Trophoblast cell (in vitro differentiated cells and primary cell): ENCODE results near the gene DNAL1.

Experiments used
- DNase-seq, 2 donors: peaks; one replicate each; pipeline ENCODE4 v3.0.0-alpha.2; 2016
- H2AFZ ChIP-seq: 2 replicates; pipeline ENCODE4 v1.6.1; 2013; ENCODE audit warnings: low read length, moderate library complexity, mild to moderate bottlenecking; ENCODE audit not compliant: insufficient read depth, poor library complexity
- H2AK5ac ChIP-seq: 2 replicates; pipeline ENCODE4 v1.6.1; 2013; ENCODE audit warnings: mild to moderate bottlenecking, low read length
- H2BK120ac ChIP-seq: 2 replicates; pipeline ENCODE4 v1.6.1; 2013; ENCODE audit warnings: low read length, mild to moderate bottlenecking, moderate library complexity; ENCODE audit not compliant: insufficient read depth, poor library complexity
- H2BK12ac ChIP-seq: 2 replicates; pipeline ENCODE4 v1.6.1; 2013; ENCODE audit warnings: mild to moderate bottlenecking, low read length, moderate library complexity
- H2BK5ac ChIP-seq: 2 replicates; pipeline ENCODE4 v1.6.1; 2013; ENCODE audit warnings: low read length, low read depth, moderate library complexity, mild to moderate bottlenecking; ENCODE audit not compliant: poor library complexity
- H3K14ac ChIP-seq: 2 replicates; pipeline ENCODE4 v1.6.1; 2013; ENCODE audit warnings: mild to moderate bottlenecking, low read length
- H3K18ac ChIP-seq: 2 replicates; pipeline ENCODE4 v1.6.1; 2013; ENCODE audit warnings: mild to moderate bottlenecking, low read length
- H3K23ac ChIP-seq: 2 replicates; pipeline ENCODE4 v1.6.1; 2013; ENCODE audit warnings: low read length
- H3K27ac ChIP-seq: 2 replicates; pipeline ENCODE4 v1.5.1; 2013; ENCODE audit warnings: low read depth, mild to moderate bottlenecking, inconsistent platforms, low read length, moderate library complexity
- H3K27me3 ChIP-seq: 2 replicates; pipeline ENCODE4 v1.6.1; 2013; ENCODE audit warnings: inconsistent platforms, mild to moderate bottlenecking, low read length, moderate library complexity; ENCODE audit not compliant: insufficient read depth
- H3K36me3 ChIP-seq, 2 experiments: 1 replicate in 1 of 2; 2 replicates in 1 of 2; pipeline ENCODE4 v1.6.1; 2013; ENCODE audit warnings: low read length in 2 of 2, mild to moderate bottlenecking in 2 of 2, moderate library complexity in 1 of 2; ENCODE audit not compliant: insufficient read depth in 2 of 2, control insufficient read depth in 1 of 2
- H3K4ac ChIP-seq: 2 replicates; pipeline ENCODE4 v1.6.1; 2013; ENCODE audit warnings: low read depth, mild to moderate bottlenecking, low read length, moderate library complexity
- H3K4me1 ChIP-seq, 2 experiments: 1 replicate in 1 of 2; 2 replicates in 1 of 2; pipeline ENCODE4 v1.6.1; 2013; ENCODE audit warnings: low read length in 2 of 2, mild to moderate bottlenecking in 2 of 2, moderate library complexity in 1 of 2; ENCODE audit not compliant: insufficient read depth in 2 of 2, control insufficient read depth in 1 of 2
- H3K4me2 ChIP-seq: 2 replicates; pipeline ENCODE4 v1.6.1; 2013; ENCODE audit warnings: inconsistent platforms, mild to moderate bottlenecking, low read length, moderate library complexity
- H3K4me3 ChIP-seq: 2 replicates; pipeline ENCODE4 v1.5.1; 2013; ENCODE audit warnings: mild to moderate bottlenecking, low read depth, low read length, inconsistent platforms
- H3K79me1 ChIP-seq: one replicate; pipeline ENCODE4 v1.6.1; 2013; ENCODE audit warnings: low read length
- H3K79me2 ChIP-seq: 2 replicates; pipeline ENCODE4 v1.6.1; 2013; ENCODE audit warnings: low read length, mild to moderate bottlenecking; ENCODE audit not compliant: control insufficient read depth, insufficient read depth, poor library complexity
- H3K9ac ChIP-seq: 2 replicates; pipeline ENCODE4 v1.6.1; 2013; ENCODE audit warnings: mild to moderate bottlenecking, low read length
- H3K9me3 ChIP-seq: 2 replicates; pipeline ENCODE4 v1.6.1; 2013; ENCODE audit warnings: low read depth, mild to moderate bottlenecking, control low read depth, inconsistent platforms, low read length; ENCODE audit not compliant: insufficient read depth
- H4K12ac ChIP-seq: 2 replicates; pipeline ENCODE4 v1.6.1; 2013; ENCODE audit warnings: low read depth, mild to moderate bottlenecking, low read length, moderate library complexity
- H4K8ac ChIP-seq: 2 replicates; pipeline ENCODE4 v1.6.1; 2013; ENCODE audit warnings: low read depth, mild to moderate bottlenecking, low read length, moderate library complexity
- H4K91ac ChIP-seq: one replicate; pipeline ENCODE4 v1.6.1; 2013; ENCODE audit warnings: low read depth, mild to moderate bottlenecking, low read length, moderate library complexity
- WGBS: extraction: QIAGEN DNeasy Blood & Tissue Kit; methylation state at CpG from one replicate; pipeline ENCODE4 v1.1.7; 2013; ENCODE audit warnings: missing lambda C conversion rate; ENCODE audit not compliant: insufficient read length, insufficient coverage; ENCODE audit errors: extremely low coverage; 5-methylcytosine and 5-hydroxymethylcytosine counted together

DNAL1 gene

DNA sequence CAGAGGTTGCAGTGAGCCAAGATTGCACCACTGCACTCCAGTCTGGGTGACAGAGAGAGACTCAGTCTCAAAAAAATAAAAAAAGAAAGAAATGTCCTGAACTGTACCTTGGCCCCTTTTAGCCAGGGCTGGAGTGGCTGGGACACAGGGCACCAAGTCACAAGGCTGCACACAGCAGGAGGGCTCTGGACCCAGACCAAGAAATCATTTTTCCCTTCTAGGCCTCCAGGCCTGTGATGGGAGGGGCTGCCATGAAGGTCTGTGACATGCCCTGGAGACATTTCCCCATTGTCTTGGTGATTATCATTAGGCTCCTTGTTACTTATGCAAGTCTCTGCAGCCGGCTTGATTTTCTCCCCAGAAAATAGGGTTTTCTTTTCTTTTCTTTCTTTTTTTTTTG is 37.5 kb upstream of the DNAL1 start:
- Histone ChIP-seq H2AFZ (no peak overlapping the region), H3K27ac (no peak overlapping the region), H2BK120ac (no peak overlapping the region), H3K4ac (no peak overlapping the region), H2BK5ac (no peak overlapping the region), H3K23ac (no peak overlapping the region), H2BK12ac (no peak overlapping the region), H3K9ac (no peak overlapping the region), H4K8ac (no peak overlapping the region), H3K4me2 (no peak overlapping the region), H3K14ac (no peak overlapping the region), H2AK5ac (no peak overlapping the region), H3K9me3 (peaks cover 2% of the 10 kb centered on the region), H3K79me1 (no peaks in the 10 kb centered on the region), H4K12ac (no peak overlapping the region), H3K27me3 (no peaks in the 10 kb centered on the region), H3K18ac (no peak overlapping the region), H3K79me2 (no peaks in the 10 kb centered on the region), H3K4me3 (no peak overlapping the region), H3K4me1 (no peaks in the 10 kb centered on the region), H3K36me3 (no peaks in the 10 kb centered on the region), H4K91ac (no peak overlapping the region)
- WGBS: no CpG with 5 or more reads among the region's 1 CpG
- DNase-seq: no peak

DNA sequence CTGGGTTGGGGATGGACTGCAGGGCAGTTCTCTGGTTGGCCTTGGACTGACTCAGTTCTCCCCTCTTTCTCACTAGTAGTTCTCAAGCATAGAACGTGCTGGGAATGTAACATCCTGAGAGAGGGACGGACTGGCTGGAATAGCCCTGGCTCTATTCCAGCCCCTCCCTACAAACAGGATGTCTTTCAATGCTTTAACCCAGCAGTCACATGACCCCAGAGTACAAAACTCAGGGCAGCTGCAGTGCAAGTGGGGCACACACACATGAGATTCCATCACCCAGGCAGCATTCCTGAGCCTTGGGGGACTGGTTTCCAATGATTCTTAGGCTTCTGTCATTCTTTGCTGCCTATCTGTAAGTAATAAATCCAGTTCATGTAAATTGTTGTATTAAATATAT is 34.1 kb upstream of the DNAL1 start:
- DNase-seq: no peak
- H2BK12ac ChIP-seq: no peak overlapping the region
- H3K4me3 ChIP-seq: no peak overlapping the region
- H3K4me1 ChIP-seq: no peaks in the 10 kb centered on the region
- H3K27ac ChIP-seq: no peak overlapping the region
- H3K79me2 ChIP-seq: peaks cover 3% of the 10 kb centered on the region
- no peak overlapping the region for H3K4me2 ChIP-seq
- H2BK5ac ChIP-seq: no peak overlapping the region
- no peak overlapping the region for H4K91ac ChIP-seq
- H4K12ac ChIP-seq: no peak overlapping the region
- peaks cover 2% of the 10 kb centered on the region for H3K9me3 ChIP-seq
- no peak overlapping the region for H2BK120ac ChIP-seq
- no peak overlapping the region for H3K4ac ChIP-seq
- H3K23ac ChIP-seq: no peak overlapping the region
- WGBS: no CpG with 5 or more reads among the region's 2 CpGs
- H4K8ac ChIP-seq: no peak overlapping the region
- no peak overlapping the region for H2AFZ ChIP-seq
- no peak overlapping the region for H2AK5ac ChIP-seq
- H3K18ac ChIP-seq: no peak overlapping the region
- peaks cover 7% of the 10 kb centered on the region for H3K79me1 ChIP-seq
- no peak overlapping the region for H3K14ac ChIP-seq
- no peaks in the 10 kb centered on the region for H3K27me3 ChIP-seq
- no peaks in the 10 kb centered on the region for H3K36me3 ChIP-seq
- H3K9ac ChIP-seq: no peak overlapping the region

DNA sequence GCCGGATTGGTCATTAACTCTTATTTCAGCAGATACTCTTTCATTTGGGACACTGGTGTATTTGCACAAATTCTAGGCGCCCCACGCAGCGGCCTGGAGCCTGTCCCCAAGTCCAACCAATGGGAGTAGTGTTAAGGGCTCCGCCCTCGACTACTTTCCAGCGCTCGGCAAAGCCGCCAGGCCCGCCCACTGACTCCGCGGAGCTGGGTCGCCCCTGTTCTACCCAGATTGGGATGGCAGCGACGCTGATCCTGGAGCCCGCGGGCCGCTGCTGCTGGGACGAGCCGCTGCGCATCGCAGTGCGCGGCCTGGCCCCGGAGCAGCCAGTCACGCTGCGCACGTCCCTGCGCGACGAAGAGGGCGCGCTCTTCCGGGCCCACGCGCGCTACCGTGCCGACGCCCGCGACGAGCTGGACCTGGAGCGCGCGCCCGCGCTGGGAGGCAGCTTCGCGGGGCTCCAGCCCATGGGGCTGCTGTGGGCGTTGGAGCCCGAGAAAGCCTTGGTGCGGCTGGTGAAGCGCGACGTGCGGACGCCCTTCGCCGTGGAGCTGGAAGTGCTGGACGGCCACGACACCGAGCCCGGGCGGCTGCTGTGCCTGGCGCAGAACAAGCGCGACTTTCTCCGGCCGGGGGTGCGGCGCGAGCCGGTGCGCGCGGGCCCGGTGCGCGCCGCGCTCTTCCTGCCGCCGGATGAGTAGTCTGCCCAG is 32.3 kb upstream of the DNAL1 start, which contains the start of gene ACOT6:
Gene ACOT6, plus strand, starts transcription at position 179 of the 707 bp plus-strand sequence. Its CDS starts 55 bp downstream, at position 234.
- Histone ChIP-seq H3K79me2 (peaks cover 3% of the 10 kb centered on the region), H4K12ac (peak within 1 kb of the TSS; percentile 78)
- DNase-seq: peak; percentile 69 to 82

DNA sequence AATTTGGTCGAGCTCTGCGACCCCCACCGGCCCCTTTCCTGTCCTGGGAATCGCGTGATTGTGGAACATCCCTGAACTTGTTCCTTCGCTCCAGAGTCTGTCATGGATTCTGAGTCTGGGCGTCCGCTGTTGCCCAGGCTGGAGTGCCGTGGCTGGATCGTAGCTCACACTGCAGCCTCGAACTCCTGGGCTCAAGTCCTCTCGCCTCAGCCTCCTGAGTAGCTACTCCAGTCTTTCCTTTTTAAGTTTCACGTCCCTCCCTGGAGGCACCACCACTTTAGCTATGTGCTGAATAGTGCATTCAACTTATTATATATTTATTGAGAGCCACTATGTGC is 31.8 kb upstream of the DNAL1 start:
- peaks cover 3% of the 10 kb centered on the region for H3K79me2 ChIP-seq
- H3K79me1 ChIP-seq: peaks cover 7% of the 10 kb centered on the region
- no peak for DNase-seq
- H2BK120ac ChIP-seq: peak overlapping the region; percentile 5
- H3K9me3 ChIP-seq: peaks cover 2% of the 10 kb centered on the region
- H2BK5ac ChIP-seq: no peak overlapping the region
- H4K8ac ChIP-seq: peak overlapping the region; percentile 85
- no peak overlapping the region for H3K18ac ChIP-seq
- no peaks in the 10 kb centered on the region for H3K4me1 ChIP-seq
- no peak overlapping the region for H3K27ac ChIP-seq
- H2AFZ ChIP-seq: peak overlapping the region; percentile 73
- H4K12ac ChIP-seq: no peak overlapping the region
- no peak overlapping the region for H3K23ac ChIP-seq
- no peaks in the 10 kb centered on the region for H3K27me3 ChIP-seq
- H3K9ac ChIP-seq: no peak overlapping the region
- H3K36me3 ChIP-seq: no peaks in the 10 kb centered on the region
- peak overlapping the region; percentile 87 for H3K4me2 ChIP-seq
- no peak overlapping the region for H2AK5ac ChIP-seq
- peak overlapping the region; percentile 75 for H3K4me3 ChIP-seq
- no CpG with 5 or more reads among the region's 13 CpGs for WGBS
- no peak overlapping the region for H4K91ac ChIP-seq
- H2BK12ac ChIP-seq: no peak overlapping the region
- H3K4ac ChIP-seq: no peak overlapping the region
- H3K14ac ChIP-seq: peak overlapping the region; percentile 30

More for the DNA sequence above, 32.3 kb upstream of the DNAL1 start, which contains the start of gene ACOT6:
- peak within 1 kb of the TSS; percentile 47 for H3K4ac ChIP-seq
- no peak within 1 kb of the TSS for H2AK5ac ChIP-seq
- peak within 1 kb of the TSS; percentile 92 for H4K8ac ChIP-seq
- peaks cover 7% of the 10 kb centered on the region for H3K79me1 ChIP-seq
- peak within 1 kb of the TSS; percentile 73 for H2AFZ ChIP-seq
- H3K9me3 ChIP-seq: peaks cover 2% of the 10 kb centered on the region
- H3K9ac ChIP-seq: no peak within 1 kb of the TSS
- no peaks in the 10 kb centered on the region for H3K4me1 ChIP-seq
- H3K14ac ChIP-seq: peak within 1 kb of the TSS; percentile 80
- H3K4me2 ChIP-seq: peak within 1 kb of the TSS; percentile 87
- H4K91ac ChIP-seq: peak within 1 kb of the TSS; percentile 77
- H3K27ac ChIP-seq: no peak within 1 kb of the TSS
- no peaks in the 10 kb centered on the region for H3K36me3 ChIP-seq
- H3K27me3 ChIP-seq: no peaks in the 10 kb centered on the region
- peak within 1 kb of the TSS; percentile 76 for H3K18ac ChIP-seq
- peak within 1 kb of the TSS; percentile 85 for H2BK120ac ChIP-seq
- H2BK5ac ChIP-seq: no peak within 1 kb of the TSS
- WGBS: no CpG with 5 or more reads among the region's 84 CpGs
- peak within 1 kb of the TSS; percentile 75 for H3K4me3 ChIP-seq
- H3K23ac ChIP-seq: no peak within 1 kb of the TSS
- peak within 1 kb of the TSS; percentile 35 for H2BK12ac ChIP-seq
